ENCODE data around the gene CCDC107.
"Not testable (repeated sequence)": the region's sequence is repeated elsewhere in the genome, so short reads cannot be mapped to it uniquely, and the experiment has no call there.

Gene CCDC107, protein sequence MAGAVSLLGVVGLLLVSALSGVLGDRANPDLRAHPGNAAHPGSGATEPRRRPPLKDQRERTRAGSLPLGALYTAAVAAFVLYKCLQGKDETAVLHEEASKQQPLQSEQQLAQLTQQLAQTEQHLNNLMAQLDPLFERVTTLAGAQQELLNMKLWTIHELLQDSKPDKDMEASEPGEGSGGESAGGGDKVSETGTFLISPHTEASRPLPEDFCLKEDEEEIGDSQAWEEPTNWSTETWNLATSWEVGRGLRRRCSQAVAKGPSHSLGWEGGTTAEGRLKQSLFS

DNA sequence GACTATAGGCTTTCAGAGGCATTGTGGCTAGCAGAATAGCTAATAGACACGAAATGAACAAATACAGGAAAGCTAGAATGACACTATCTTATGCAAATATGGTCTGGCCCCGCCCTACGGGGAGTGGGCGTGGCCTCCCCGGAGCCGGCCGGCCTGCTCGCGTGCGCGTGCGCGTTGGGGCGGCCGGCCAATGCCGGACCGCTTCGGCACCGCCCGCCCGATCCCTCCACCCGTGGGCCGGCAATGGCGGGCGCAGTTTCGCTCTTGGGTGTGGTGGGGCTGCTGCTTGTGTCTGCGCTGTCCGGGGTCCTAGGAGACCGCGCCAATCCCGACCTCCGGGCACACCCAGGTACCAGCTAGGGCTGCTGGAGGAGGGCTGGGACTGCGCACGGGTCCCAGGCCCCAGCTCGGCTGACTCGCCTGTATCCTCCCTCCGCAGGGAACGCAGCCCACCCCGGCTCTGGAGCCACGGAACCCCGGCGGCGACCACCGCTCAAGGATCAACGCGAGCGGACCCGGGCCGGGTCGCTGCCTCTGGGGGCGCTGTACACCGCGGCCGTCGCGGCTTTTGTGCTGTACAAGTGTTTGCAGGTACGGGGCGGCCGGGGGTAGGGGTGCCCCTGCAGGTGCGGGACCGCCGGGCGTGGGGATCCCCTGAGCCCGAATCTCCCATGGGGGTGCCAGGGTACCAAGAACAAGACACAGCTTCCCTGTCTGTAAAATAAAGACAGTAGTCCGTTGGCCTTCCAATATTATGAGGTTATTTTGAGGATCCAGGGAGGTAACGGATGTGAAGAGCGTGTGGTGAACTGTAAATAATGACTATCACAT lies at the start of gene CCDC107:
CCDC107 (plus strand) TSS at position 156 of the 831 bp plus-strand sequence; CDS start at position 244, 88 bp downstream.
- H3K4me3 ChIP-seq (ENCODE audit: low read depth, low read length) = peak within 1 kb of the TSS; percentile 83
- DNase-seq (ENCODE audit: low read depth) = no peak
- TF ChIP-seq, protein P1, sequence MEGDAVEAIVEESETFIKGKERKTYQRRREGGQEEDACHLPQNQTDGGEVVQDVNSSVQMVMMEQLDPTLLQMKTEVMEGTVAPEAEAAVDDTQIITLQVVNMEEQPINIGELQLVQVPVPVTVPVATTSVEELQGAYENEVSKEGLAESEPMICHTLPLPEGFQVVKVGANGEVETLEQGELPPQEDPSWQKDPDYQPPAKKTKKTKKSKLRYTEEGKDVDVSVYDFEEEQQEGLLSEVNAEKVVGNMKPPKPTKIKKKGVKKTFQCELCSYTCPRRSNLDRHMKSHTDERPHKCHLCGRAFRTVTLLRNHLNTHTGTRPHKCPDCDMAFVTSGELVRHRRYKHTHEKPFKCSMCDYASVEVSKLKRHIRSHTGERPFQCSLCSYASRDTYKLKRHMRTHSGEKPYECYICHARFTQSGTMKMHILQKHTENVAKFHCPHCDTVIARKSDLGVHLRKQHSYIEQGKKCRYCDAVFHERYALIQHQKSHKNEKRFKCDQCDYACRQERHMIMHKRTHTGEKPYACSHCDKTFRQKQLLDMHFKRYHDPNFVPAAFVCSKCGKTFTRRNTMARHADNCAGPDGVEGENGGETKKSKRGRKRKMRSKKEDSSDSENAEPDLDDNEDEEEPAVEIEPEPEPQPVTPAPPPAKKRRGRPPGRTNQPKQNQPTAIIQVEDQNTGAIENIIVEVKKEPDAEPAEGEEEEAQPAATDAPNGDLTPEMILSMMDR (IDR thresholded peaks at IDR 0.05; ENCODE audit: low read depth, low read length, missing control alignments) = peak; percentile 67

GRCh38 chr9:35609001-35609819 lies 48.9 kb upstream of the CCDC107 start:
- TF ChIP-seq, protein P1 (IDR thresholded peaks at IDR 0.05; ENCODE audit: low read depth, low read length, missing control alignments) = no peak
- no peak for DNase-seq (ENCODE audit: low read depth)
- no peak overlapping the region for H3K4me3 ChIP-seq (ENCODE audit: low read depth, low read length)

DNA sequence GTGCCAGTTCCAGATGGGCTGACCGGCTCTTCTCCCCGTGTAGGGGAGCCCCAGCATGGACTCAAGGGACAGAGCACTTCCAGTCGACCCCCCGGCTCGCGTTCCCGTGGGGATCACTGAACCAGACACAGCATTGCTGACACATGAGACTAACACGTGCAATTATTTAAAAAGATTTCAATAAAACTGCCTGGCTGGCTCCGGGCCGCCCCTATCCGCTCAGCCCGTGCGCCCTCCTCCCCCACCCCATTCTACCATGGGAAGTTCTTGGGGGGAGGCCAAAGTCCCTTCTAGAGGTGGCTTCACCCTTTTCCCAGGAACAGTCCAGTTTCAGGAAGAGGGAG lies 48.3 kb upstream of the CCDC107 start:
- no peak for DNase-seq (ENCODE audit: low read depth)
- H3K4me3 ChIP-seq (ENCODE audit: low read depth, low read length) = no peak overlapping the region
- TF ChIP-seq, protein P1 (IDR thresholded peaks at IDR 0.05; ENCODE audit: low read depth, low read length, missing control alignments) = no peak

GRCh38 chr9:35611230-35611797 lies 46.8 kb upstream of the CCDC107 start:
- TF ChIP-seq, protein P1 (IDR thresholded peaks at IDR 0.05; ENCODE audit: low read depth, low read length, missing control alignments) = peak; percentile 86
- H3K4me3 ChIP-seq (ENCODE audit: low read depth, low read length) = no peak overlapping the region
- DNase-seq (ENCODE audit: low read depth) = no peak

GRCh38 chr9:35612066-35612465 lies 46.0 kb upstream of the CCDC107 start:
- not testable (repeated sequence) for DNase-seq (ENCODE audit: low read depth); H3K4me3 ChIP-seq (ENCODE audit: low read depth, low read length)

GRCh38 chr9:35612843-35613242 lies 45.2 kb upstream of the CCDC107 start:
- DNase-seq (ENCODE audit: low read depth) = no peak
- TF ChIP-seq, protein P1 (IDR thresholded peaks at IDR 0.05; ENCODE audit: low read depth, low read length, missing control alignments) = no peak
- no peak overlapping the region for H3K4me3 ChIP-seq (ENCODE audit: low read depth, low read length)
